SW 1271 (cell line): ENCODE measurements around the gene CEMIP.

Source experiments
- DNase-seq, 2 experiments: peaks; one replicate each; lab custom pipeline; 2025; lab: John Stamatoyannopoulos, UW

The CEMIP gene

GRCh38 chr15:80985981-80986380 lies 206.8 kb downstream of the CEMIP start:
- no peak for DNase-seq

- DNase-seq, result no peak
Measured at GRCh38 chr15:80986487-80986886, 207.3 kb downstream of the CEMIP start.

- DNase-seq, result no peak
Measured at GRCh38 chr15:80988148-80988796, 209.1 kb downstream of the CEMIP start.

GRCh38 chr15:80989081-80989517 lies 209.9 kb downstream of the CEMIP start:
- peak in 1 of 2 experiments; percentile 54 for DNase-seq

- peak; percentile 88 to 96 for DNase-seq
Measured at GRCh38 chr15:80989518-80990478, 210.6 kb downstream of the CEMIP start, which contains the start of gene MESD. Gene MESD, minus strand, starts transcription at chr15:80989819. Its CDS starts 28 bp downstream, at chr15:80989791.

GRCh38 chr15:80990955-80991354 lies 211.8 kb downstream of the CEMIP start:
- no peak for DNase-seq

GRCh38 chr15:80991421-80991820 lies 212.3 kb downstream of the CEMIP start:
- DNase-seq, result no peak

- no peak for DNase-seq
Measured at GRCh38 chr15:80992006-80992405, 212.8 kb downstream of the CEMIP start.

GRCh38 chr15:80992441-80992840 lies 213.3 kb downstream of the CEMIP start:
- no peak for DNase-seq

GRCh38 chr15:80996247-80996646 lies 217.1 kb downstream of the CEMIP start:
- DNase-seq, result peak in 1 of 2 experiments; percentile 29

GRCh38 chr15:80997692-80998091 lies 218.5 kb downstream of the CEMIP start:
- DNase-seq, result no peak

GRCh38 chr15:80998251-80998650 lies 219.1 kb downstream of the CEMIP start:
- no peak for DNase-seq

GRCh38 chr15:80999623-81000036 lies 220.5 kb downstream of the CEMIP start:
- DNase-seq, result no peak

GRCh38 chr15:81000144-81000623 lies 221.0 kb downstream of the CEMIP start:
- DNase-seq, result peak in 1 of 2 experiments; percentile 59

- peak; percentile 85 to 90 for DNase-seq
Measured at GRCh38 chr15:81000624-81001151, 221.5 kb downstream of the CEMIP start, which contains the start of gene TLNRD1. Gene TLNRD1, plus strand, starts transcription at chr15:81000923. Its CDS starts 1,349 bp downstream, at chr15:81002272.
